ENCODE data around the gene SLC23A1. TPM values are rescaled to one million over a fixed set of nuclear protein-coding genes. Genes with fewer than 3 reads are reported as not detected.

Gene SLC23A1
- total RNA-seq, 6 donors from 2014 or later: 1.1 to 20.1 (median 1.8) TPM; not detected in 1

- peaks cover 14 to 43% (median 35%) of the 10 kb centered on the region in 4 donors for H3K4me1 ChIP-seq
These were observed 11.1 kb upstream of the SLC23A1 start for GRCh38 chr5:139394123-139394653.

GRCh38 chr5:139393497-139394122 lies 10.5 kb upstream of the SLC23A1 start:
- ATAC-seq (ENCODE audit: low FRiP score in 2 of 2) (no peak), DNase-seq (no peak)
- H3K27me3 ChIP-seq: peaks cover 0 to 31% (median 18%) of the 10 kb centered on the region in 4 donors
- H3K36me3 ChIP-seq: no peaks in the 10 kb centered on the region
- WGBS, 2 donors: 23 to 26% methylated on average over 10 to 18 of the region's 49 CpGs
- H3K4me1 ChIP-seq: peaks cover 14 to 46% (median 36%) of the 10 kb centered on the region in 4 donors
- no peaks in the 10 kb centered on the region for H3K9me3 ChIP-seq
- peak overlapping the region in 3 of 4 donors; percentile 49 to 65 (median 59) for H3K4me3 ChIP-seq
- TF ChIP-seq CTCF (IDR thresholded peaks at IDR 0.05) (no peak), POLR2AphosphoS5 (IDR thresholded peaks at IDR 0.05) (no peak), POLR2A (IDR thresholded peaks at IDR 0.05) (no peak), EP300 (IDR thresholded peaks at IDR 0.05) (no peak)
- H3K27ac ChIP-seq: peak overlapping the region in 1 of 4 donors; percentile 71

More at GRCh38 chr5:139394123-139394653, 11.1 kb upstream of the SLC23A1 start:
- ATAC-seq (ENCODE audit: low FRiP score in 2 of 2): peak in 1 of 2 donors; percentile 37
- H3K27me3 ChIP-seq: peaks cover 0 to 31% (median 18%) of the 10 kb centered on the region in 4 donors
- H3K27ac ChIP-seq: peak overlapping the region in 2 of 4 donors; percentile 17 to 46
- peak in 1 of 2 donors; percentile 91 for DNase-seq
- H3K36me3 ChIP-seq: no peaks in the 10 kb centered on the region
- peak overlapping the region; percentile 25 to 65 (median 54) for H3K4me3 ChIP-seq
- H3K9me3 ChIP-seq: no peaks in the 10 kb centered on the region
- WGBS, 2 donors: 24% methylated on average over 28 of the region's 62 CpGs; no CpG with 5 or more reads in 1 of the 2 donors
- TF ChIP-seq CTCF (IDR thresholded peaks at IDR 0.05): peak in 4 of 6 experiments; percentile 22 to 63 (median 54)
- TF ChIP-seq POLR2A (IDR thresholded peaks at IDR 0.05): no peak

DNA sequence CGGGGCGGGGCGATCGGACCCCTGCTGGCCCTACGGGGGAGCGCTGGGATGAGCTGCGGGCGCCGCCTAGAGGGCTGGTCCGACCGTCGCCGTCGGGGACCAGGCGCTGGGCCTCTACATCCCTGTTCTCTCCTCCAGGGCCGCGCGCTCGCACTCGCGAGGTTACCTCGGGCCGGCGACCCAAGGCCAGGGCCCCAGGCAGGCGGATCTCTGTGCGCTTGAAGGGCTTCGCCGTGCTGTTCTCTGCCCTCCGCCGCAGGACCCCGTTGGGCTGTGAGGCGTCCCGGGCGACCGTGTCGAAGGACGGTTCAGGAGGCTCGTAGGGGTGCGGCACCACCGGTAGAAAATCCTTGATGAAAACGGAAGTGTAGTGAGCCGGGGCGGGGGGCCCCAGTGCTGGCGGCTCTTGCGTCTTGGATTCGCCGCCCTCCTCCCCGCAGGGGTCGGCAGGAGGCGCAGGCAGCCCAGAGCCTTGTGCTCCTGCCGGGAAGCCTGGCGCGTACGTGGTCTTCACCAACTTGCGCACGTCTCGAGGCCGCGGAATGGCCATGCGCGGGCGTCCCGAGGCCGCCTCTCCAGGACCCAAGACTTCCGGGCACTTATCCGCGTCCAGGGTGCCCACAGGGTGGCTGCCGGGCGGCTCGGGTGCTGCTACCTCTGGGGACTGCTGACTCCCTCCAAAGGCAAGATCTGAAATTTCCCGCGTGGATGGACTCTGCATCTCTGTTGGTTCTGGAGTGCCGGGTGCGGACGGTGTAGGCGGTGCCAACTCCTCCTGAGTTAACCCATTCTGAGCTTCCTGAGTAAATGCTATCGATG lies 9.8 kb upstream of the SLC23A1 start:
- 10 to 13% methylated on average over 19 to 34 of the region's 77 CpGs for WGBS, 2 donors

DNA sequence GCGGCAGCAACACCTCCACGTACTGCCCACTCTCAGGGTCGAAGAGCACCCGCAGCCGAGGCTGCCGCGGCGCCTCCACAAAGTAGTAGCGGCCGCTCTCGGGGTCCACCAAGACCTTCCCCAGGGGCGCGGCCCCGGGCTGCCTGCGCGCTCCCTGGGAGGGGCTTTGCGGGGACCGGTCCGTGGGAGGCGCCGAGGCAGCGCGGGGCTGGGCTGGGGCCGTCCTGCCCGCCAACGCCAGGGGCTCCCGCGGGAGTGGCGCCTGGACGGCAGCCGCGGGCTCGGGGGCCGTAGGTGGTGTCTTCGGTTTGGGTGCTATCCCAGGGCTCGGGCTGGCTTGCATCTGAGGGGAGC lies 9.2 kb upstream of the SLC23A1 start:
- peaks cover 14 to 56% (median 45%) of the 10 kb centered on the region in 4 donors for H3K4me1 ChIP-seq
- H3K27me3 ChIP-seq: peaks cover 0 to 31% (median 18%) of the 10 kb centered on the region in 4 donors
- no peak for TF ChIP-seq CTCF (IDR thresholded peaks at IDR 0.05)
- peak in 1 of 4 donors; percentile 15 for TF ChIP-seq POLR2A (IDR thresholded peaks at IDR 0.05)
- peak overlapping the region in 2 of 4 donors; percentile 56 to 71 for H3K27ac ChIP-seq
- peak overlapping the region in 3 of 4 donors; percentile 49 to 65 (median 59) for H3K4me3 ChIP-seq
- ATAC-seq (ENCODE audit: low FRiP score in 2 of 2) (peak in 1 of 2 donors; percentile 4), DNase-seq (no peak)
- H3K36me3 ChIP-seq: no peaks in the 10 kb centered on the region
- no peaks in the 10 kb centered on the region for H3K9me3 ChIP-seq
- WGBS, 2 donors: 13 to 22% methylated on average over 12 to 27 of the region's 36 CpGs

More for the DNA sequence above, 9.8 kb upstream of the SLC23A1 start:
- H3K9me3 ChIP-seq: no peaks in the 10 kb centered on the region
- H3K27ac ChIP-seq: peak overlapping the region in 2 of 4 donors; percentile 56 to 71
- peaks cover 0 to 31% (median 18%) of the 10 kb centered on the region in 4 donors for H3K27me3 ChIP-seq
- H3K36me3 ChIP-seq: no peaks in the 10 kb centered on the region
- TF ChIP-seq CTCF (IDR thresholded peaks at IDR 0.05) (peak; percentile 44 to 87 (median 86)), POLR2A (IDR thresholded peaks at IDR 0.05) (no peak)
- DNase-seq (peak; percentile 77 to 94), ATAC-seq (ENCODE audit: low FRiP score in 2 of 2) (peak; percentile 68 to 78)
- H3K4me1 ChIP-seq: peaks cover 14 to 53% (median 43%) of the 10 kb centered on the region in 4 donors
- peak overlapping the region; percentile 26 to 65 (median 54) for H3K4me3 ChIP-seq
